ENCODE measurements around the gene SEL1L.

DNA sequence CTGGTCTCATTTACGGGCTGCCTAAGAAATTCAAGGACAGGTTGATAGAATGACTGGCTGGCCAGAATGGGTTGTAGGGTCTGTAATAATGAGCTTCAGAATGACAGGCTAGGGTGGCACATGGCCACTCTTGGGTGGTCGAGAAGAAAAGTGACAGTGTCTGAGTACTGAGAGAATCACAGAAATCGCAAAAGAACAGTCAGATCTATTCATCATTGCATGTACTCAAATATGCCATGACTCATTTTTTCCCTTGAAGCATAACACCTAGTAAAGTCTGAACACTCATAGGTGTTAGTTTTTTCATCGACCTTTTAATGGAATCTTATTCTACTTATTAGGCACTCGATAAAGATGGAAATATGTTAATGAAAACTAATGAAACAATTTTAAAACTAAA is 37.8 kb upstream of the SEL1L start:
- no peak for TF ChIP-seq POLR2AphosphoS5 (IDR thresholded peaks at IDR 0.05; ENCODE audit: low read depth, low read length)
- TF ChIP-seq, protein P1, sequence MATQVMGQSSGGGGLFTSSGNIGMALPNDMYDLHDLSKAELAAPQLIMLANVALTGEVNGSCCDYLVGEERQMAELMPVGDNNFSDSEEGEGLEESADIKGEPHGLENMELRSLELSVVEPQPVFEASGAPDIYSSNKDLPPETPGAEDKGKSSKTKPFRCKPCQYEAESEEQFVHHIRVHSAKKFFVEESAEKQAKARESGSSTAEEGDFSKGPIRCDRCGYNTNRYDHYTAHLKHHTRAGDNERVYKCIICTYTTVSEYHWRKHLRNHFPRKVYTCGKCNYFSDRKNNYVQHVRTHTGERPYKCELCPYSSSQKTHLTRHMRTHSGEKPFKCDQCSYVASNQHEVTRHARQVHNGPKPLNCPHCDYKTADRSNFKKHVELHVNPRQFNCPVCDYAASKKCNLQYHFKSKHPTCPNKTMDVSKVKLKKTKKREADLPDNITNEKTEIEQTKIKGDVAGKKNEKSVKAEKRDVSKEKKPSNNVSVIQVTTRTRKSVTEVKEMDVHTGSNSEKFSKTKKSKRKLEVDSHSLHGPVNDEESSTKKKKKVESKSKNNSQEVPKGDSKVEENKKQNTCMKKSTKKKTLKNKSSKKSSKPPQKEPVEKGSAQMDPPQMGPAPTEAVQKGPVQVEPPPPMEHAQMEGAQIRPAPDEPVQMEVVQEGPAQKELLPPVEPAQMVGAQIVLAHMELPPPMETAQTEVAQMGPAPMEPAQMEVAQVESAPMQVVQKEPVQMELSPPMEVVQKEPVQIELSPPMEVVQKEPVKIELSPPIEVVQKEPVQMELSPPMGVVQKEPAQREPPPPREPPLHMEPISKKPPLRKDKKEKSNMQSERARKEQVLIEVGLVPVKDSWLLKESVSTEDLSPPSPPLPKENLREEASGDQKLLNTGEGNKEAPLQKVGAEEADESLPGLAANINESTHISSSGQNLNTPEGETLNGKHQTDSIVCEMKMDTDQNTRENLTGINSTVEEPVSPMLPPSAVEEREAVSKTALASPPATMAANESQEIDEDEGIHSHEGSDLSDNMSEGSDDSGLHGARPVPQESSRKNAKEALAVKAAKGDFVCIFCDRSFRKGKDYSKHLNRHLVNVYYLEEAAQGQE (IDR thresholded peaks at IDR 0.05; ENCODE audit: insufficient read depth in 1 of 2, low read depth in 2 of 2, low read length in 2 of 2) = no peak
- no peak for TF ChIP-seq TAF1 (IDR thresholded peaks at IDR 0.05; ENCODE audit: borderline replicate concordance, insufficient read depth, low read length)

Measured in PFSK-1 (cell line).